AG04449 (cell line): ENCODE results near the gene MLPH.

Experiments used
- CTCF ChIA-PET: fragments of 350-600 bp; formaldehyde crosslinking; extraction: SDS; loops from one replicate; lab custom pipeline; 2021; ENCODE audit warnings: antibody characterized with exemption; lab: Yijun Ruan, JAX
- POLR2A ChIA-PET: fragments of 400-600, 350-600 bp; formaldehyde crosslinking; extraction: SDS; loops from one replicate; lab custom pipeline; 2020; ENCODE audit warnings: antibody characterized with exemption, inconsistent platforms; lab: Yijun Ruan, JAX
- DNase-seq: peaks from one replicate; pipeline ENCODE4 v3.0.0-alpha.2; 2010; ENCODE audit warnings: low read depth, low spot score
- H3K4me3 ChIP-seq: 2 replicates; pipeline ENCODE4 v1.5.1; 2011; ENCODE audit warnings: low read depth, mild to moderate bottlenecking, control low read depth, low read length
- CTCF ChIP-seq: IDR thresholded peaks from one replicate; pipeline ENCODE4 v1.5.1; 2011; ENCODE audit warnings: mild to moderate bottlenecking, moderate library complexity, low read length, control low read depth, inconsistent platforms; ENCODE audit not compliant: insufficient read depth; ENCODE audit errors: missing control alignments

Gene MLPH

GRCh38 chr2:237483018-237483731, 3.9 kb upstream of the MLPH start:
- peak; percentile 57 for DNase-seq
- no peak overlapping the region for H3K4me3 ChIP-seq
- ChIA-PET POLR2A (interaction anchor here (0.7 kb wide), 1 partner anchor 69 kb away, joined by 3 read pairs; no protein-coding TSS in a partner anchor), CTCF (interaction anchor here (0.6 to 10.5 kb wide), 23 partner anchors 7 to 398 kb away, joined by 3 to 82 read pairs (median 4); partner anchors contain the start of gene COPS8)
- peak; percentile 59 for TF ChIP-seq CTCF

DNA sequence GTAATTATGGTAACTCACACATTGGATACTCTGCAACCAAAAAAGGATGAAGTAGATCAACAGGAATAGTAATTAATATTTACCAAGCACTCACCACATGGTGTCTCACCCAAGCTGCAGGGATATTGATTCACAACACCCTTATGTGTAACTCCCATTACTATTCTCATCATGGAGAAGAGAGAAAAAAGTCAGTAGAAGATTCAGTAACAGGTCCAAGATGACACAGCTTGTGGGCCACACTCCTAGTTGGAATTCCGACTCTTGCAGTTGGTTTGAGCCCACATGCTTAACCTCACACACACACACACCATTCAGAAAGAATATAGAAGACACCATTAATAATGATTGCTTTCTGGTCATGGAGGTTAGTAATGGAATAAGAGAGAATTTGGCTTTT, 1.7 kb upstream of the MLPH start:
- no peak overlapping the region for H3K4me3 ChIP-seq
- POLR2A ChIA-PET, result no interaction called here
- CTCF ChIA-PET, result interaction anchor here (1.4 to 10.5 kb wide), 5 partner anchors 9 to 86 kb away, joined by 4 to 82 read pairs (median 9); no protein-coding TSS in a partner anchor
- TF ChIP-seq CTCF, result no peak
- no peak for DNase-seq

GRCh38 chr2:237485844-237486243, 1.2 kb upstream of the MLPH start:
- DNase-seq, result no peak
- POLR2A ChIA-PET, result no interaction called here
- H3K4me3 ChIP-seq, result peak overlapping the region; percentile 78
- CTCF ChIA-PET, result interaction anchor here (1.1 to 10.5 kb wide), 7 partner anchors 10 to 320 kb away, joined by 3 to 82 read pairs (median 6); no protein-coding TSS in a partner anchor
- TF ChIP-seq CTCF, result no peak

DNA sequence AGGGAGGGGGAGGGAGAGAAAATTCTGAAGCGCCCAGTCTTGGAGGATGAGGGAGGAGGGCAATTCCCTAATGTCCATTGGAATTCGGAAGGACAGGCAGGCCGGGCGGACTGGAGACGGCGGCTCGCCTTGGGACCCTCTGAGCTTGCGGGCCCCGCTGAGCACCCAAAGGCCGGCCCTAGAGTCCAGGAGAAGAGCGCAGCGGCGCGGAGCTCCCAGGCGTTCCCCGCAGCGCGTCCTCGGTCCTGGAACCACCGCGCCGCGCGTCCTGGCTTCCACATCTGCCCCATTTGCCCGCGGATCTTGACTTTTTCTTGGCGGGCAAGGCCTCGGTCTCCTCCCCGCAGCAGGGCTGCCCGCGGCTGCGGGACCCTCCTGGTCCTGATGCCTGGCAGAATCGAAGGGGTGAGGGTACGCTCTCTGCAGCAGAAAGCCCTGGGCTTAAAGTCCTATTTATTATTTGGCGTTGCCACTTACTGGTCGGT, 675 bp upstream of the MLPH start:
- POLR2A ChIA-PET, result interaction anchor here (2.0 to 2.9 kb wide), 2 partner anchors 14 to 73 kb away, joined by 8 to 11 read pairs; partner anchors contain the start of gene COL6A3
- CTCF ChIA-PET, result interaction anchor here (0.5 to 10.5 kb wide), 9 partner anchors 10 to 1848 kb away, joined by 3 to 82 read pairs (median 6); no protein-coding TSS in a partner anchor
- no peak for TF ChIP-seq CTCF
- H3K4me3 ChIP-seq, result peak overlapping the region; percentile 78
- no peak for DNase-seq

GRCh38 chr2:237487496-237487895, 445 bp downstream of the MLPH start:
- ChIA-PET POLR2A (interaction anchor here (0.8 to 2.9 kb wide), 3 partner anchors 13 to 74 kb away, joined by 3 to 11 read pairs (median 8); partner anchors contain the start of gene COL6A3), CTCF (interaction anchor here (2.0 to 10.5 kb wide), 6 partner anchors 10 to 85 kb away, joined by 7 to 82 read pairs (median 11); no protein-coding TSS in a partner anchor)
- peak overlapping the region; percentile 78 for H3K4me3 ChIP-seq
- DNase-seq, result no peak
- no peak for TF ChIP-seq CTCF

DNA sequence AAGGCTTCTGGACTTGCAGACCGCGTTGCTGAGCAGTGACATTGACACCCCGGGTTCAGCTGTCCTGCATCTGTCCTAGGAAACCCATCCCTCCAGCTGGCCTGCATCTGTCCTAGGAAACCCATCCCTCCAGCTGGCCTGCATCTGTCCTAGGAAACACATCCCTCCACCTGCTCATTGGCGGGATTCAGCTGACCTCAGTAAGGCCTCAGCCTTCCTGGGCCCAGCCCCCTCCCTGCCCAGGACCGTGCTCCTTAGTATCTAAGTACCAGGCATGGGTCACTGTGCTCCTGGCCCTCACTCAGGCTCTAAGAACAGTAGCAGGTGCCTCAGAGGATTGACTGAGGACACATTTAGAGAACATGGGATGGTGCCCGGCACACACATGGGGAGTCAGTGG, 1.2 kb downstream of the MLPH start:
- no peak for TF ChIP-seq CTCF
- ChIA-PET CTCF (interaction anchor here (1.1 to 10.5 kb wide), 6 partner anchors 9 to 84 kb away, joined by 4 to 82 read pairs (median 11); no protein-coding TSS in a partner anchor), POLR2A (interaction anchor here (0.8 to 2.9 kb wide), 3 partner anchors 12 to 75 kb away, joined by 3 to 11 read pairs (median 8); partner anchors contain the start of gene COL6A3)
- no peak for DNase-seq
- peak overlapping the region; percentile 78 for H3K4me3 ChIP-seq
